Measurements from ENCODE around the gene AKR7A2. TPM values are rescaled to one million over a fixed set of nuclear protein-coding genes. Genes with fewer than 3 reads are reported as not detected.
A peak's percentile ranks its signal among the peaks of the same experiment; 100 is the strongest.

AKR7A2 gene
- total and polyA plus RNA-seq, 9 of the 15 experiments (the other 6 are each of a cell fraction or from before 2014, with no cell fraction given), result 2.0 to 78.4 (median 49.4) TPM

- TF ChIP-seq KAT7 (CRISPR knock-in tag; IDR thresholded peaks at IDR 0.05; ENCODE audit: borderline replicate concordance), result no peak
- peak; percentile 63 for TF ChIP-seq RBM22 (IDR thresholded peaks at IDR 0.05; ENCODE audit: low read depth, low read length, poor library complexity, severe bottlenecking)
Measured at GRCh38 chr1:19328486-19328885, 16.5 kb upstream of the AKR7A2 start (continued).

GRCh38 chr1:19327736-19328135, 15.8 kb upstream of the AKR7A2 start:
- peaks cover 16 to 46% of the 10 kb centered on the region in 2 experiments for H3K4me1 ChIP-seq (replicated peaks in 1 of 2; ENCODE audit: control insufficient read depth in 2 of 2, insufficient read depth in 2 of 2, low read length in 2 of 2)
- BruUV-seq (replicated peaks), result TSS peak; percentile 30
- no peak for FAIRE-seq
- peaks cover 55% of the 10 kb centered on the region; the same call in 2 of the 3 replicates for H3K36me3 ChIP-seq (ENCODE audit: control insufficient read depth, insufficient read depth, low read length)
- H3K27me3 ChIP-seq (ENCODE audit: control insufficient read depth in 2 of 2, insufficient read depth in 2 of 2, low read length in 2 of 2), result no peaks in the 10 kb centered on the region
- POLR2A ChIA-PET, result interaction anchor here (0.6 to 4.7 kb wide), 3 partner anchors 12 to 18 kb away, joined by 3 to 21 read pairs (median 3); partner anchors contain the start of genes AKR7A2 and SLC66A1
- no peaks in the 10 kb centered on the region for H3K9me3 ChIP-seq (replicated peaks; ENCODE audit: control insufficient read depth, insufficient read depth, low read depth, low read length)
- no peak overlapping the region for H3K4me3 ChIP-seq
- ATAC-seq, result no peak
- DNase-seq (ENCODE audit: extremely low read depth in 1 of 4, low spot score in 3 of 4), result no peak
- H3K79me2 ChIP-seq (ENCODE audit: control insufficient read depth, insufficient read depth, low read length), result no peaks in the 10 kb centered on the region
- no peak overlapping the region for H3K9ac ChIP-seq (ENCODE audit: insufficient read depth in 1 of 2, low read depth in 2 of 2, low read length in 2 of 2)
- no peak overlapping the region for H3K4me2 ChIP-seq (ENCODE audit: insufficient read depth, low read length)
- no peak for TF ChIP-seq SFPQ (IDR thresholded peaks at IDR 0.05; ENCODE audit: low read depth, low read length)
- TF ChIP-seq RNF219 (CRISPR knock-in tag; IDR thresholded peaks at IDR 0.05), result no peak
- TF ChIP-seq ZNF551 (CRISPR knock-in tag; IDR thresholded peaks at IDR 0.05), result no peak
- TF ChIP-seq BCOR (IDR thresholded peaks at IDR 0.05), result peak; percentile 80
- TF ChIP-seq ZFP36 (IDR thresholded peaks at IDR 0.05; ENCODE audit: low read depth, low read length, partially characterized antibody), result peak; percentile 80
- no peak for TF ChIP-seq CHCHD3 (CRISPR knock-in tag; IDR thresholded peaks at IDR 0.05)
- TF ChIP-seq RBM25 (IDR thresholded peaks at IDR 0.05; ENCODE audit: low read depth, low read length, severe bottlenecking), result peak; percentile 60
- peaks cover 38% of the 10 kb centered on the region for H4K20me1 ChIP-seq (replicated peaks; ENCODE audit: control insufficient read depth, insufficient read depth, low read length)
- WGBS (ENCODE audit: insufficient coverage, low coverage, missing lambda C conversion rate), result 86% methylated on average over 9 of the region's 9 CpGs
- H3K9me1 ChIP-seq (ENCODE audit: control insufficient read depth, insufficient read depth, low read length), result peaks cover 20% of the 10 kb centered on the region
- H3K27ac ChIP-seq (ENCODE audit: extremely low read depth, low read depth, low read length), result no peak overlapping the region
- in situ Hi-C loops (cut with MboI), result no loop called here
- CTCF ChIA-PET (ENCODE audit: low intra/inter-chr PET ratio), result no interaction called here
- intact Hi-C loops (cut with micrococcal nuclease), result no loop called here
- no peak overlapping the region for H2AFZ ChIP-seq (ENCODE audit: low read depth, low read length)

Measured in K562 (cell line).